HG03342 (cell line): ENCODE data around the gene APMAP.

Experiments
- ATAC-seq: cut with Tn5 transposase; IDR thresholded peaks from one replicate; pipeline ENCODE4 v1.9.1; 2021; ENCODE audit warnings: mild to moderate bottlenecking, moderate library complexity; ENCODE audit not compliant: unreplicated experiment

The APMAP gene

DNA sequence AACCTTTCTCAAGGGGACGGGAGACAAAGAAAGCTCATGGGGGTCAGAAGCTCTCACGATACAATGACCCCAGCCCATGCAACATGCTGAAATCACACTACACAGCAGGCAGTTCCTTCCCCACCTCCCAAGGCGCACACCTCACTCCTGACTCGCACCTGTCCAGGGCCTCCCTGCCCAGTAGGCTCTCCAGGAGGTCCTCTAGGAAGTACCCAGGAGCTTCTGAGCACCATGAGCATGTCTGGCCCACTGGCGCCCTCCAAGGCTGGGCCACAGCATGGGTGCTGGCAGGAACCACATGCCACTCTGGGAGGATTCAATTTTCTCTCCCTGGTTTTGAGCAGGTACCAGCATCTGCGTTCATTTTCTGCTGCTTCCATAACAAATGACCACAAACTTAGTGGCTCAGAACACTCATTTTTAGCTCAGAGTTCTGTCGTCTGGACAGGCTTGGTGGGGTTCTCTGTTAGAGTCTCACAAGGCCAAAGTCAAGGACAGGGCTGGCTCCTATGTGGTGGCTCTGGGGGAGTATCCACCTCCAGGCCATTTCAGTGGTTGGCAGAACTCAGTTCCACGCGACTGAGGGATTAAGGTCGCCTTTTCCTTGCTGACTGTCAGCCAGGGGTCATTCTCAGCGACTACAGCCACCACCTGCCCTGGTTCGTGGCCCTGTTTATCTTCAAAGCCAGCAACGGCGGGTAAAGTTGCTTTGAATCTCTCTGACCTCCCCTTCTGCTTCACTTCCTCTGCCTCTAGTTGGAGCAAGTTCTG lies 32.7 kb upstream of the APMAP start:
- no peak for ATAC-seq

DNA sequence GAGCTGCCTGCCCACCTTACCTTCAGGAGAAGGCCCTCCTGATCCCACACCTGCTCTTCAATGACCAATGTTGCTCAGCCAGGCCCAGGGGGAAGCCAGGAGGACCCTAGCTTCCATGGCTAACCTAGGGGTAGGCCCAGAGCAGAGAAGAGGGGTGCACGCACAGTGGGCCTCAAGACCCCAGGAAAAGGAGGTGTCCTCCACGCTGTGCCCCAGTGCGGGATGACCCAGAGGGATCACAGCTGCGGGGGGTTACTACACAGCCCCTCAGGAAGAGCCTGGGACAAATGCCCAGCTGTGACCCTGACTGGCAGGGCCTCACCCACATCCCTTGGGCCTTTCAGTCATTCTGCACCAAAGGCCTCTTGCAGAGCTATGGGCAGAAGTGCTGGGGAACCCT lies 31.6 kb upstream of the APMAP start:
- no peak for ATAC-seq

DNA sequence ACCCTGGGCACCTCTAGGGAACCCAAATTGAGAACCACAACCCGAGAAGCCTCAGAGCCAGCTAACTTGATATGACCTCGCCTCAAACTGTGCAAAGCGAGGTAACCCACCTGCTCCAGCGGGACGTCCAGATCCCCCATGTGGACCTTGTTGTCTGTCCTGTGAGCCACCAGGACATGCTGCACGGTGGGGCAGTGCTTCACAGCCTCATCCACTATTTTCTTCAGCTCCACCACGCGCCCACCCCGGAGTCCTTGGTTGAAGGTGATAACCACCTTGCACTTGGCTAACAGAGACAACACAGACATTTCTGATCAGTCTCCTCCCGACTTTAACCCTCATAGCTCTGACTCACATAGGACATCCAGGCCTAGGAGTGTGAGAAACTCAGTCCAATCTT lies 30.8 kb upstream of the APMAP start:
- no peak for ATAC-seq

DNA sequence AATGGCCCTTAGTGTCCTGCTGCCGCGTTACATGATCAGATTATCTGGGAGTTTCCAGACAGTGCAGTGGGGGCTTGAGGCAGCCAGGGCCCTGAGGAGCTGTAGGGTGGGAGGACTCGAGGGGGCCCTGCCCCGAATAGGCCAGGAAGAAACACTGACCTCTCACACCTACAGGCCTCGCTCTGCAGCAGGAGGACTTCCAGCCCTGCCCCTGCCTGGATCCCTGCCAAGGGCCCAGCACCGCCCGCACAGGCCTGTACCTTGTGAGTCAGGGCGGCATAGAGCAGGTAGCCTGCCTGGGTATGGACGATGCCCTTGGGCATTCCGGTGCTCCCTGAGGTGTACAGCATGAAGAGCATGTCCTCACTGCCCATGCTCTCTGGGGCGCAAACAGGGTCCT lies 30.1 kb upstream of the APMAP start:
- ATAC-seq: no peak

DNA sequence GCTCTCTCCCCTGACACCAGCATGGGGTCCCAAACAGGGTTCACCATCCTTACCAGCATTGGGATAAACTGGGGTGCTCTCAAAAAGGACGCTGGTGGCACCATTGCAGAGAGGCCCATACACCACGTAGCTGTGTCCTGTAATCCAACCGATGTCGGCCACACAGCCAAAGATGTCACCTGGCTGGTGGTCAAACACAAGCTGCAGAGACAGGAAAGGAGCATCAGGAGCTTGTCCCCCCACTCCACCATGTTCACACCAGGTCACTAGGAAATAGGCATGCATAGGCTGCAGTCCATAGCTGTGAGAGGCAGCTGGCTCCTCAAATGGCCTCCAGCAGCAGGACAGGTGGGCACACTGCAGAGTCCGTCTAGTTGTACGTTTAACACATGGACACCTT lies 28.8 kb upstream of the APMAP start:
- no peak for ATAC-seq

DNA sequence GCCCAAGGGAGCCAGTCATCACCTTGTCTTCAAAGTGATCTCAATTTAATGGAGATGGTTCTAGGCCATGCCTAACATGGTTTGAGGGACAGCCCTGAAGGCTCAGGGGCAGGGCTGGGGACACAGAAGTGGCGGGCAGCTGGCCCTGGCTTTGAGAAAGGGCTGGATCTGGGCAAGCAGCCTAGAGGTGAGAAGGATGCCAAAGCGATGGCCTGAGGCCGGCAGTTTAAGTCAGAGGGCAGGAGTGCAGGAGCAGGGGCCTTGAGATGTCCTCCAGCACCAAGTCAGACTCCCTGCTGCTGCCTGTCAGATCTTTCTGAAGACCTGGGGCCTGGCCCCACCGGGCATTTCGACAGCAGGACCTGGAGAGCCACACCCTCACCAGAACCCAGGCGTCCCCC lies 28.4 kb upstream of the APMAP start:
- no peak for ATAC-seq

DNA sequence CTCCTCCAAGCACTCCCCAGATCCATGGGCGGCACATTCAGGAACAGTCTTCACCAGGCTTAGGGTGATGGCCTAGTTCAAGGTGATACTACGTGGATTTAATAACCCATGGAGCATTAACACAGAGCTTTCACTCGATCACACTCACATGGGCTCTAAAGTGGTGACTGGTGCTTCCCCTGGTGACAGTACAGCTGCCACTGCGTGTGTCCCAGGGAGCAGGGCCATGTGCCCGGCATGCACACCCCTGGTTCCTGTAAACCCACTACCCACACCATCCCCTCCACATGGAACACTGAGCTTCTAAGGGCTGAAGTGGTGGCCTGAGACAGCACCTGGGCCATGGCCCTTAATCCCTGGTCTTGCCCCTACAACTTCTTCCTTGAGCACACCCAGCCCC lies 27.8 kb upstream of the APMAP start:
- ATAC-seq: no peak

DNA sequence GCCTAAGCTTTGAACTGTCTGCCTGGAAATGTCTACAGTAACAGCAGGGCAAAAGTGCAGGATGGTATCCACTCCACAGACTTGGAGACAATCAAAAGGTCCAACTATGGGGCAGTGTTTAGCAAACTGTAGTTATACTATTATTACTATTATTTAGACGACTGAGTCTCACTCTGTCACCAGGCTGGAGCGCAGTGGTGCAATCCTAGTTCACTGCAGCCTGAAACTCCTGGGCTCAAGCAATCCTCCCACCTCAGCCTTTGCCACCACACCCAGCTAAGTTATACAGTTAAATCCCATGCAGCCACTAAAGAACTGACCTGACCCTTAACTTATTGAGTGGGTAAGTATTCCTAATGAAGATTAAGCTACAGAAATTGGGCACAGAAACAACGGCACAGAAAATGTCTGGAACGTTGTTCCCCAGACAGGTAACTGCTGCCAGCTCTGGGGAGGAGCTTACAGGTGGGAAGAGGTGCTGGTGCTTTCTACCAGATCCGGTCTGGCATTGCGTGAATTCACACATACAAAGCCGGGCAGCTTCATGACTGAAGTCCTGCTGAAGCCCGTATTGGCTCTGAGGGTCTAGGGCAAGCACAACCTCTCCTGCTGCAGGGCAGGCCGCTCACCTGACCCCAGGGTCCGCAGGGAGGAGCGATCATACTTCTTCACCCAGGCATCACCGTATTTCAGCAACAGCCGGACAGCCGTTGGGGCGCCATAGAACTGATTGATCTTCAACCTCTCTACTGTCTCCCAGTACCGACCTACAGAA lies 27.0 kb upstream of the APMAP start:
- ATAC-seq: no peak

DNA sequence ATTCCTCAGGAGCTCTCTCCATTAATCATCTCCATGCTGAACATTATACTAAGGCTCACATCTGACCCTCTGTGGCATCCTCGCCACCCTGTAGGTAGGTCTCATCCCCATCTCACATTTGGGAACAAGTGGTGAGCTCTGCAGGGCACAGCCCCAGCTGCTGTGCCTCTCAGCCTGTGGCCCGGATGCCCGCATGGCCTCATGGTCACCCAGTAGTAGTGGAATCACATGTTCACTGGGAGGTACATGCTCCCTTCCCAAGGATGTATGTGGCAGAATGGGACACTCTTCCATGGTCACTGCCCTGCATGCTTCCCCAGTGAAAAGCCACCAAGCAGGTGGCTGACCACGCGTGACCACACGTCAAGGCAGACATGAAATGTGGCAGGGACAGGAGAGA lies 26.3 kb upstream of the APMAP start:
- no peak for ATAC-seq

DNA sequence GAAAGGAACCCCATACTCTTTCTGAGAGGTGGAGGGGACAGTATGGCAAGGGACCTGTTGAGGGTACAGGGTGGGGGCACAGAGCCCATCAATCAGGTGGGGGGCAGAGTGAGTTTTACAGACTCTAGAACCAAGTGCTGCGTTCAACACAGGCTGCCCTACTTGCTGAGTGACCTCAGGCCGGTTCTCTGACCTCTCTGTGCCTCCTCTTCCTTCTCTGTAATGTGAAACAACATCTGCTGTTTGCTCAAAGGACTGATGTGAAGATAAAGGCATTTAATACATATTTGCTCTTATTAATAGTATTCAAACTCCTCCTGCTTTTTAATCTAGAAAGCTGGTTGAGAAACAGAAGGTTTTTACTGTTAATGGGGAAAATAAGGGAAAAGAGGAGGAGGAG lies 25.9 kb upstream of the APMAP start:
- ATAC-seq: no peak

DNA sequence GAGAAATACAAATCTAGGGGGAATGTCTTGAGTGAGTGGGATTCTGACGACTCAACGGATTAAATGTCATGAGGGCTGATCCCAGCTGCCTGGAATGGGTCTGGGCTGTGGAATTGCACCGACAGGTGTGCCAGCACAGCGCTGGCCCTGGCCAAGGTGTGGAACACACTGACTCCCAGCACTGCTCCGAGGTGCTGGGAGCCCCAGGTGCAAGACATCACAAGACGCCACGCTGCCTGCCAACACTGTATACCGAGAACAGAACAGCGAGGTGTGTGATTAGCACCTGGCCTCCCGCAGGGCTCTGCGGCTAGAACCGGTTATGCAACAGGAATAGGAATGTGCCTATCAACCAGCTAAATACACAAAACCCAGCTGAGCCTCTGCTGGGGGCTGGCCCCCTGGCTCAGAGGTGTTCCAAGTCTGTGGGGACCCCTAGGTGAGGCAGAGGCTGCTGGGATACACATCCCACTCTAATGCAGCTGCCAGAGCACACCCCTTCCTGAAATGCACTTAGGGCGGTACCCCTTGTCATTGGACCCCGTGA lies 24.8 kb upstream of the APMAP start:
- no peak for ATAC-seq

DNA sequence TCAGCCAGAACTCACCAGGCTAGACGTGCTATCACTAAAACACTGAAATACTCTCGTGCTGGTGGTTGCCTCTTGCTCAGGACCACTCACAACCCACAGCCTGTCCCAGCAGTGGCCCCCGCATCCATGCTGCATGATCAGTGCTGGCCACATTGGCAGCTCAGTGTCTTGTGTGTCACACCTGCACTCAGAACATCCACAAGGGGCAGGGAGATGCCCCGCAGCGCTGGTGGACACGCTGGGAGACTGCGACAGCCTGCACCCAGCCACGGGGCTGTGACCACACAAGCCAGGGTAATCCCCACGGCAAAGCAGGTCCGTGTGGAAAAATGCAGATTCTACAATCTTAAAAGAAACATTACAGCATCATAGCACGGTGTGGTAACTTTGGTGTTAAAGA lies 23.9 kb upstream of the APMAP start:
- ATAC-seq: no peak

DNA sequence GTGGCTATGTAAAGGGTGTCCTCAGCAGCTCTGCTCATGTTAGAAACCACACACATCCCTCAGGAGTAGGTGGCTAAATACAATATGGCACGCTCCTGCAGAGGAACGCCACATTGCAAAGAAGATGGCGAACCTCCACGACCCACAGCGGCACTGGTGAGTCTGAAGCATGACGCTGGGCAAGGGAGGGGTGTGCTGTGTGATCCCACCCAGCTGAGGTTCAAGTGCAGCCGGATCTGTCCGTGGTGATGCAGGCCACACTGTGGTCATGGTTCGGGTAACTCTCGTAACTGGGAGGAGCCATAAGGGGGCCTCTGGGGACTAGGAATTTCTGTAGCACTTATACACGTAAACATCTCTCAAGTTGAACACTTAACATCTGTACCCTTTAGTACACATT lies 23.4 kb upstream of the APMAP start:
- ATAC-seq: no peak

DNA sequence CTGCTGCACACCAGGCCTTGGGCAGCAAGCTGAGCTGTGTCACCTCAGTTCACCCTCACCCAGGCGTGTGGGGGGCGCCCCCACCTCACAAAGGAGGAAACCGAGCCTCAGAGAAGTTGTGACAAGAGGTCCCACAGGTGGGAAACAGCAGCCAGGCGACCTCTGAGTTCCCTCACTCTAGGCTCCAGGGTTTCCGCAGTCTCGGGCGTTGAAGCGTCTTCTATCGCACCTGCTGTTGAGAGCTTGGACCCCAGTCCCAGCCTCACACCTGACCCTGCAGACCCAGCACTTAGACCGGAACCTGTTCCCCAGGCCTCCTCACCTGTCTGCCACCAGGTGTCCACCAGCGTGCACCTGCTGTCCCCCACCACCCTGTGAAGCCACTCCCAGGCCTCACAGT lies 22.3 kb upstream of the APMAP start:
- ATAC-seq: no peak

DNA sequence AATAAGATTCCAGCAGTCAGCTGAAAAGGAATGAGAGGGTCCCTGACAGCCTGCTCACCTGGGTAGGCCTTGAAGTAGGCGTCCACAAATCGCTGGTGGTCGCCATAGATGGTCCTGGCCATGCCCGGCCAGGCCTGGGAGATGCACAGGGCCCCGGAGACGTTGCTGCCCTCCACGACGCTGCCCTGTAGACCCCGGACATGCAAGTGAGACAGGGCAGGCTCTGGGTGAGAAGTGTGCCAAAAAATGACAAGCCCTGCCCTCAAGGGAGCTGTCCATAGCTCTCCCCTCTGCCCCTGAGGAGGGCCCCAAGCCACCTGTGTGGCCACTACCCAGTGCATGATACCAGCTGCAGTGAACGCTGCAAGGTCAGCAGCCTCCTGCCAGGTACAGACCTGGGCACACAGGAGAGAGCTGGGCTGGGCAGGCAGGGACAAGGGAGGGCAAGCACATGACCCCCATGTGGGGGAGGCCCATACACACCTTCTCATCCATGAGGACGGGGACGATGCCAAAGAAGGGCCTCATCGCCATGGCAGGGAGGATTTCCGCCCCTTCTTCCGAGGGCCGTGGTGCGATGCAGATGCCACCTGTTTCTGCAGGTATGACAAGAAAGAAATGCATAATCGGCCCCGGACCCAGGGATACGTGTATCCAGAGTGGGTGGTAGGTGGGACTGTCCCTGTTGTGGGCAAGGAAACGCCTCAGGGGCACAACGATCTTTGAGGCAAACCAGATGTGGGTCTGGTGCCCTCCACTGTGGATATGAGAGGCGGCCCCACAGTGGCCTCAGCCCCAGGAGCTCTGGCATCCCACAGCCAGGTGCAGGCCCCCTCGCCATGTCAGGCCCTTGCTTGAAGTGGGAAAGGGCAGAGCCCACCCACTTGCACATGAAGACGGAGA lies 21.2 kb upstream of the APMAP start:
- ATAC-seq: no peak

DNA sequence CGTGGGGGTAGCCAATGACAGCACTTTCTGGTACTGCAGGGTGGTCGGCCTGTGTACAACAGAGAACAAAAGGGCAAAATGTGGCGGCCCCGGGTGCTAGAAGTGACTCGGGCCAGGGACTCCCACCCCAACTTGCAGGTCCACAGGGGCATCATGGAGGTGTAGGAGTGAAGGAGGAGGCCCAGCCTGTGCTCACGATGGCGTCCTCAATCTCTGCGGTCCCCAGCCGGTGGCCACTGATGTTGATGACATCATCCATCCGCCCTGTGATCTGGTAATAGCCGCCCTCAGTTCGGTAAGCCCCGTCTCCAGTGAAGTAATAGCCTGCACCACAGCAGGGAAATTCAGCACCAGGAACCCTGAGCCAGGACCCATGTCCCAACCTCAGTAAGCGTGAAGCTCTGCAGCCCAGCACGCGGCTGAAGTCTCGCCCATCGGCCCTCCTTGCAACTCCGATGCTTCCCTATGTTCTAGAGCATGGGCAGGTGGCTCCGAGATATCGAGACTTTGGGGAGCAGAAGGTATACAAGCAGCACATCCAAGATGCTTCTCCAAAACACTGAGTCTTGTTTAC lies 20.2 kb upstream of the APMAP start:
- no peak for ATAC-seq

DNA sequence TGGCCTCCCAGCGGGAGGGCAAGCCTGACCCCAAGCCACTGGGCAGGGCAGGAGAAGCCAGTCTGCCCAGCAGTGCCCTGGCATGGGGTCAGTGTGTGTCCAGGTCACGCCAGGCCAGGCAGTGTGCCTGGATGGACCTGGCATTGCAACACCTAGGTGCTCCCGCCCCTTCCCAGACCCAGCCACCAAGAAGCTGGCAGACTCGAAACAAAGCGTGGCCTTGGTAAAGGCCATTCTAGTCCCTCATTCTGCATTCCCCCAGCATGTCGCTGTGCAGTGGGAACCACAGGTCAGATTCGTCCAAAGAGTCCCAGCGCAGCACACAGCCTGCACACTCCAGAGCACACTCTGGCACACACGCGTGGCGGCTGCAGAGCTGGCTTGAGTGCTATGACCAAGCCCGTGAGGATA lies 19.3 kb upstream of the APMAP start:
- ATAC-seq: no peak

DNA sequence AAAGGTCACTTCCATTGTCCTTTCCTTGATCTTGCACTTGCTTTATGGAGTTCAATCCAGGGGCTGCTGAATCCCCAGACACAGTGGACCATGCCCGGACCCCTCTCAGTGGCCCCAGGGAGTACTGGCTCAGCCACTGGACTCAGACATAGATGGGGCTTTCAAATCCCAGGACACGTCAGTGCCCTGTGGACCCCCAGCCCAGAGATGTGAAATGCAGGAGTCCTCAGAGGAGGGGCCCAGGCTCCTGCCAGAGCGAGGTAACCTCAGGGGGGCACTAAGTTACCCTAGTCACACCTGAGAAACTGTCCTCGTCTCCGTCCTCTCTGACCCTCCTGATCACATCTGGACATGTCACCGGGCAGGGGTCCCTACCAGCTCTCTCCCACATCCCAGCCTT lies 18.7 kb upstream of the APMAP start:
- no peak for ATAC-seq

DNA sequence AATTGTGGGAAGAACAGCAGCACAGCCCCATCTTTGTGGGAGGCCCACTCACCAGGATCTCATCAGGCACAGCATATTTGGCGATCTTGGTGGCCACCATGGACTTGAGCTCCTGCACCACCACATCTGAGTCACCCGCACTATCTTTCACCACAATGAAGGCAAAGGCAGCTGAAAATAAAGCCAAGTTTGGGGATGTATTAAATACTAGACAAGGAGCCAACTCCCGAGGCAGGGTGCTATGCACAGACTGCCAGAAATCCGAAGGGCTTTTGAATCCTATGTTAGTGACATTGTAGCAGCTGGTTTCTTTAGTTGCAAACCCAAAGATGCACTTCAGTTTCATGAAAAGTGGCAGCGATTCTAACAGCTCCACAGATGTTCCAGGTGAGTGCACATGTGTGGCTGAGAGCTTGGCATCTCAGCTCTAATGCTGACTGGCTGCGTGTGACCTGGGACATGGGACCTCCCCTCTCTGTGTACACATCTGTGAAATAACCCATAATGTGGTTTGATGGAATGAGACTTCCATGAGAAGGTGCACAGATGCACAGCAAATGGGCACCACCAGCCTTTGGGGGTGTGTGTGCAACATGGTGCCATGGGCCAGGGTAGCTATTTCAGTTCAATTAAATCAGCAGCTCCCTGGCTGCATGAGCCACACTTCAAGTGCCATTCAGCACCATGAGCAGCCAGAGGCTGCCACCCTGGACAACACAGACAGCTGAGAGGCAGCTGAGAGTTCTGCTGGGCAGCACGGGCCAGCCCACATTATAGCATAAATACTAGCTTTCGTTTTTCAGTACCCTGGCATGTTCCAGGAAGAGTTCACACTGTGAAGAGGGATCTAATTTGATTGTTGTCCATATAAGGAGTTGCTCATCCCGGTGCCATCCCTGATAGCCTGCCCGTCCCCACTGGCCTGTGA lies 16.9 kb upstream of the APMAP start:
- ATAC-seq: no peak
